GM04503 (cell line): ENCODE measurements around the gene JAK3.
"Not testable (repeated sequence)": the region's sequence is repeated elsewhere in the genome, so short reads cannot be mapped to it uniquely, and the experiment has no call there.

Experiments used
- DNase-seq: peaks from one replicate; pipeline ENCODE4 v3.0.0-alpha.2; 2012; ENCODE audit warnings: low read depth

The JAK3 gene

DNA sequence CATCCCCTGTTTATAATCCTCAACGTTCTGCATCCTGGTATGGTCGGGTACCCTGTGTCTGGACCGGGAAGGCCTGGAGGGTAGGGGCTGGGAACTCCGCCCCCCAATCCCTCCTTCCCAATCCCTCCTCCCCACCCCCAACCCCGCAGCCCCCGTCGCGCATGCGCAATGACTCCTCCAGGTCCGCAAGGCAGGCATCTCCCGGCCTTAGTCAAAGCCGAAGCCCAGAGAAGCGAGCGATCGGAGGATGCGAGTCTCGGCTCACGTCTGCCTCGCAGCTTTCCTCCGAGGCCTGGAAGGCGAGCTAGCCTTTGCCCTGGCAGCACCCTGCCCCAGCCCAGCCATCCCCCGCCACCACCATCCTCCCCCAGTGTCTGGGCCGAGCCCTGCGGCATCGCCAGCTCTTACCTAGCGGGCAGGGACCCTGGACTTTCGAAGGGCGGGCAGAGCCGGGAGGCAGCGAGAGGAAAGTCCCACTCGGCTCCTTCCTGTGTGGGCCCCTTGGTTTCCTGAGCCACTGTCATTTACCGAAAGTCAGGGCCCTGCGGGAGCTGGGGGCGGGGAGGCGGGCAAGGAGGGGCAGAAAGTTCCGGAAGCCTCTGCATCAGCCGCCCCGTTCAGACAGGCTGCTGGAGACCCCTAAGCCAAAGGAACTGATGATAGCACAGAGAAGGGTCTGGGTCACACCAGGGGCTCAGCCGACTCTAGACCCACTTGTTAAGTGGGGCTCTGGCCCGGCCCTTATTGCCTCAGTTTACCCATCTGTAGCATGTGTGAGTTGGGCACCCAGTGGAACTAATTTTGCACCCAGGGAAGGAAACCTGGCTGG is at the start of gene JAK3:
Gene JAK3, minus strand, starts transcription at position 445 of the 829 bp plus-strand sequence. CDS start 3,565 bp downstream, outside the sequence.
- DNase-seq = no peak

DNA sequence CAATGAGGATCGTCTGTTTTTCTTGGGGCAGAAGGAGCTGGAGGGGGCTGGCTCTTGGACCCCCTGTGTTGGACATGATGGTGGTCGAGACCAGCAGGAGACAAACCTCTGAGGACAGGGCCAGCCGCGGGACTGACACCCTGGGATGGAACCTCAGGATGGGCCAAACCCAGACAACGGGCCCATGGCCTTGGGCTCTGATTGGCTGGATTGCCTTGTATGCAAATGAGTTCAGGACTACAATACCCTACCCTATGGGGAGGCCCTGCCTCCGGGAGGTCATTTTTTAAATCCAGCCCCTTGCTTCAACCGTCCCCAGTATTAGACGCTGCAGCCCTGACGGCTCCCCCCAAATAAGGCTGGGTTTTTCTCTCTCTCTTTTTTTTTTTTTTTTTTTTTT is 46.0 kb upstream of the JAK3 start:
- no peak for DNase-seq

DNA sequence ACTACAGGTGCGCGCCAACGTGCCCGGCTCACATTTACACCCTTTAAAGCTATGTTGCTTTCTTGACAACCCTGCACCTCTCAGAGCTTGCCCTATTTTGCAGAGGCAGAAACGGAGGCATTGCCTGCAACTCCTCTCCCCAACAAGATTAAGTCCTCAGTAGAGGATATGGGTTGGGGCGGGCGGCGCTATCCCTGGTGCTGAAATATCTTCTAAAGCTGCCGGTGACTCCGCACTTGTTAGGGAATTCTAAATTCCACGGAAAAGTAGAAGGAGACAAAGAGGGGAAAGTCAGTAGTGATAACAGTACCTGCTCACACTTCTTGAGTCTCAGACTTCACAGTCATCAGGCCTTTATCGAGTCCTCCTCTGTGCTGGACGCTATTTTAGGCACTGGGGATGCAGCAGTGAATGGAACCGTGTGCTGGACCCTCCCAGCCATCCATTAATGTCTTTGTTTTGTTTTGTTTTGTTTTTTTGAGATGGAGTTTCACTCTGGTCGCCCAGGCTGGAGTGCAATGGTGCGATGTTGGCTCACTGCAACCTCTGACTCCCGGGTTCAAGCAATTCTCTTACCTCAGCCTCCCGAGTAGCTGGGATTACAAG is 41.9 kb upstream of the JAK3 start:
- DNase-seq = no peak

DNA sequence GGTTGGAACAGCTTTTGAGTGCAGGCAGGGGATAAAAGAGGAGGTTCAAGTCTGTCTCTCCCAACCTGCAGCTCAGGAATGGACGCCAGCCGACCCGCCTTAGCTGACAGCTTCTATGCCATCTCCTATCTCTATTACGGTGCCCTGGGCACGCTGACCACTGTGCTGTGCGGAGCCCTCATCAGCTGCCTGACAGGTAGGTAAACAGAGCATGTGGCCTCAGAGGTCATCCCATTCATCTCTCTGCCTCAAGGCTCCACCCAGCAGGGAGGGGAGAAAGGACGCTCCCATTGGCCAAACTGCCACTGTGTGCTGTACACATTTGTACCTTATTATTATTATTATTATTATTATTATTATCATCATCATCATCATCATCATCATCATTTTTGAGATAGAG is 40.5 kb upstream of the JAK3 start:
- no peak for DNase-seq

DNA sequence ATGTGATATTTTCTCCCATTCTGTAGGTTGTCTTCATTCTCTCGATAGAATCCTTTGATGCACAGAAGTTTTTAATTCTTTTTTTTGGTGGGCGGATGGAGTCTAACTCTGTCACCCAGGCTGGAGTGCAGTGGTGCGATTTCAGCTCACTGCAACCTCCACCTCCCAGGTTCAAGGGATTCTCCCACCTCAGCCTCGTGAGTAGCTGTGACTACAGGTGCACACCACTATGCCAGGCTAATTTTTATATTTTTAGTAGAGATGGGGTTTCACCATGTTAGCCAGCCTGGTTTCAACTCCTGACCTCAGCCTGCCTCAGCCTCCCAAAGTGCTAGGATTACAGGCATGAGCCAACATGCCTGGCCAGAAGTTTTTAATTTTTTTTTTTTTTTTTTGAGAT is 39.4 kb upstream of the JAK3 start:
- DNase-seq = not testable (repeated sequence)

DNA sequence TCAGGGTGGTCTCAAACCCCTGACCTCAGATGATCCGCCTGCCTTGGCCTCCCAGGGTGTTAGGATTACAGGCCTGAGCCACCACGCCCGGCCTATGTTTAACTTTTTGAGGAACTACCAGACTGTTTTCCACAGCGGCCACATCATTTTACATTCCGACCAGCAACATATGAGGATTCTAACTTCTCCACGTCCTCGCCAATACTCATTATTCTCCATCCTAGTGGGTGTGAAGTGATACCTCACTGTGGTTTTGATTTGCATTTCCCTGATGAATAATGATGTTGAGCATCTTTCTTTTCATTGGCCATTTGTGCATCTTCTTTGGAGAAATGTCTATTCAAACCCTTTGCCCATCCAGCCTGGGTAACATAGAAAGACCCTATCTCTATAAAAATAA is 38.7 kb upstream of the JAK3 start:
- no peak for DNase-seq

DNA sequence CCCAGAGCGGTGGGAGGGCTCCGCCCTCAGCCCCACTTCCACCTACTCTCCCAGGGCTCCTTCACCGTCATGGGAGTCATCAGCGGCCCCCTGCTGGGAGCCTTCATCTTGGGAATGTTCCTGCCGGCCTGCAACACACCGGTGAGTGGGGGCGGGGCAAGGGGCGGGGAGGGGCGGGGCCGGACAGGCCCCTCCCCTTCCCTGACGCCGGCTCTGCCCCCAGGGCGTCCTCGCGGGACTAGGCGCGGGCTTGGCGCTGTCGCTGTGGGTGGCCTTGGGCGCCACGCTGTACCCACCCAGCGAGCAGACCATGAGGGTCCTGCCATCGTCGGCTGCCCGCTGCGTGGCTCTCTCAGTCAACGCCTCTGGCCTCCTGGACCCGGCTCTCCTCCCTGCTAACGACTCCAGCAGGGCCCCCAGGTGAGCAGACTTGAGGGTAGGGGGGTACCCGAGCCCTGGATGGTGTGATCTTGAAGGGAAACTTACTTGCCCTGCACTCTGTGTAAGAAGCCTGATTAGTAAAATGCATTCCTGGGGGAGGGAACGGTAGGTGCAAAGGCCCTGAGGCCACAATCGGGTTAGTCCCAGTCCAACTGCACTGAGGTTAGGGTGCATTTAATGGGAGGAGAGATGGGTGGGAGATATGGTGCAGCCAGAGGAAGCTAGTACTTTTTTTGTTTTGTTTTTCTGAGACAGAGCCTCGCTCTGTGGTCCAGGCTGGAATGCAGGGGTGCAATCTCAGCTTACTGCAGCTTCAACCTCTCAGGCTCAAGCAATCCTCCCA is 36.0 kb upstream of the JAK3 start:
- DNase-seq = no peak

DNA sequence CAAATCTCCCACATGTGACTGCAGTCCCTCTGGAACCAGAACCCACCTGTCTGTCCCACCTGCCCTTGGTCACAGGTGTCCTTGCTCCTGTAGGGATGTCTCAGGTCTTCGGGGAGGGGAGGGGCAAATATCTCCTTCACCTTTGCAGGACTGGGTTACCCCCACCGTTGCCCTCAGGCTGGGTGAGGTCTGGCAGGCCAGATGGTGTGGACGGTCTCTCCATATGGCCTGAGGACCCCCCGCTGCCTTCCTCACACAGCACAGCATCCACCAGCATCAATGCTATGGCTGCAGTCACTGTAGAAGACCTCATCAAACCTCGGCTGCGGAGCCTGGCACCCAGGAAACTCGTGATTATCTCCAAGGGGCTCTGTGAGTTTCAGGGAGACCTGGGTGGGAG is 33.9 kb upstream of the JAK3 start:
- no peak for DNase-seq

DNA sequence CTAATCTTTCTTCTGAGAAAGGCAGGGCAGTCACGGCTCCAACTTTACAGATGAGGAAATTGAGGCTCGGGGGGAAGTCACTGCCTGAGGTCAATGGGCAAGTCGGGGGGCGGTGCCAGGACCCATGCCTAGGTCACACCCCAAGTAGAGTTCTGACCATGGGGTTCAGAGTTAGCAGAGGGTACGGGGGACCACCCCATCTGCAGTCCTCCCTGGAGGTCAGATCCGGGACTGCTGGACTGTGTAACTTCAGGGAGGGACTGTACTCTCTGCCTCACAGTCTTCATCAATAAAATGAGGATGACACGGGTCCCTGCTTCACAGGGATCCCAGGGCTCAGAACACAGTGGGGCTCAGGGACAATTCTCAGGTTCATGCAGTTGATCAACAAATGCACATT is 31.7 kb upstream of the JAK3 start:
- DNase-seq = no peak

DNA sequence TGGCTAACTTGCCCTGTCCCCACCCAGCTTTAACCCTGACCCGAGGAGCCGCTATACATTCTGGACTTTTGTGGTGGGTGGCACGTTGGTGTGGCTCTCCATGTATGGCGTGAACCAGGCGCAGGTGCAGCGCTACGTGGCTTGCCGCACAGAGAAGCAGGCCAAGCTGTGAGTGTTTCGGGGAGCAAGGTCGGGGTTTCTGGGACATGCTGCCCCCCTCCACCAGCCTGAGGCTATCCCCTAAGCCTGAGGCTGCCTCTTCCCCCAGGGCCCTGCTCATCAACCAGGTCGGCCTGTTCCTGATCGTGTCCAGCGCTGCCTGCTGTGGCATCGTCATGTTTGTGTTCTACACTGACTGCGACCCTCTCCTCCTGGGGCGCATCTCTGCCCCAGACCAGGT is 29.9 kb upstream of the JAK3 start:
- no peak for DNase-seq

DNA sequence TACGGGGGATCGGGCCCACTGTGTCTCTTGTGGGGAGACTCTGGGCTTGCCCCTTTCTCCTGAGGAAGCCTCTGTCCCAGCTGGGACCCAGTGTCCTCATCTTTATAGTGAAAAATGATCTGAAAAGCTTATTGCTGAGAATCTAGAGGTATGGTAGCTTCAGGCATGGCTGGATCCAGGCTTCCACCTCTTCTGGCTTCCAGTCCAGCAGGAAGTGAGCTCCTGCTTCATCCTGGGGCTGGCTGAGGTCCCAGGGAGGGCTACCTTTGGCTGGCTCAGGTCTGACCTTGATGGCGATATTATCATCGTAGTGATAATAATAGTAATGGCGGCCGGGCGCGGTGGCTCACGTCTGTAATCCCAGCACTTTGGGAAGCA is 27.0 kb upstream of the JAK3 start:
- DNase-seq = no peak

DNA sequence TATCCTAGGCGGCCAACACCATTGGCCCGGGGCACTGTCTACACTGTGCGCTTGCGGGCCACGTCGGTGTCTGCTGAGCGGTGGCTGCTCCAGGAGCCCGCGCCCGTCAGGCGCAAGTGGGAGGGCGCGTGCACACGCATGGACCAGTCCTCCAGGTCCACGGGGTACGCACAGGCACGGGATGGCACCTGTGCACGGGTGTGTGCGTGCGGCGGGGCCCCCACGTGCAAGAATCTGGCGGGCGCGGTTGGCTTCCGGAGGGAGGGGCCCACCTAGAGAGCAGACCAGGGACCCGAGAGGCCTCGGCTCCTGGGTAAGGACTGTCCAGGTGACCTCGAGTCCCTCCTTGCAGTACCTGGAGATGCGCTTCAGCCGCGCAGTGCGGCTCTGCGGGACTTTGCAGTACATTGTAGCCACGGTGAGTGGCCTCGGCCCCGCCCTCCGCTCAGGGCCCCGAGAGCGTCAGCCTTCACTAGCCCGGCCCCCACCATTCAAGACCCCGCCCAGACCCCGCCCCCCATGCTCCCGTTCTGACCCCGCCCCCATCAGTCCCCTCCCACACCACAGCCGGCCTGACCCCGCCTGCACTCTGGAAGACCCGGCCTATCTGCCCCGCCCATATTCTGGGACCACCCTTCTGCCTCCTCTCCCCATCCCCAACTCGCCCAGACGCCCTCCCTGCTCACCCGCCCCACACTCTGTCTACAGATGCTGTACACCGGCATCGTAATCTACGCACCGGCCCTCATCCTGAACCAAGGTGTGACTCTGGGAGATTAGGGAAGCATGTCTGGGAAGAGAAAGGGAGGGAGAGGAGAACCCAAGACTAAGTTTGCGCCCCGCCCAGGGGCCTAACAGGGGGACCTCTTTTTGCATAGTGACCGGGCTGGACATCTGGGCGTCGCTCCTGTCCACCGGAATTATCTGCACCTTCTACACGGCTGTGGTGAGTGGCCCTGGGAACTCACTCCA is 26.3 kb upstream of the JAK3 start:
- no peak for DNase-seq

DNA sequence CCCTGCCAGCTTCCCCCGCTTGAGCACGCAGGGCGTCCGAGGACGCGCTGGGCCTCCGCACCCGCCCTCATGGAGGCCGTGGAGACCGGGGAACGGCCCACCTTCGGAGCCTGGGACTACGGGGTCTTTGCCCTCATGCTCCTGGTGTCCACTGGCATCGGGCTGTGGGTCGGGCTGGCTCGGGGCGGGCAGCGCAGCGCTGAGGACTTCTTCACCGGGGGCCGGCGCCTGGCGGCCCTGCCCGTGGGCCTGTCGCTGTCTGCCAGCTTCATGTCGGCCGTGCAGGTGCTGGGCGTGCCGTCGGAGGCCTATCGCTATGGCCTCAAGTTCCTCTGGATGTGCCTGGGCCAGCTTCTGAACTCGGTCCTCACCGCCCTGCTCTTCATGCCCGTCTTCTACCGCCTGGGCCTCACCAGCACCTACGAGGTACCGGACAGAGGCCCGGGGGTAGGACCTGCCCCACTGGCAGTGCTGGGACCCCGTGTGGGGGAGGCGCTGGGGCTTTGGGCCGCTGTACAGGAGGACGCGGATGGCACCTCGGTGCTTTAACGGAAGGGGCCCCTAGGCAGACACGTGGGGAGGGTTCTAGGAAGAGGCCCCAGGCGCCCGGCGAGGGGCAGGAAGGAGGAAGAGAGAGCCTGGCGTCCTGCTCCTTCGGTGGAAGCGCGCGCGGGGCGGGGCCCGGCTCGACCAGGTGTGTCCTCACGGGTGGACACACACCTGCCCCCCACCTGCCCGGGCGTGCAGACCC is 24.6 kb upstream of the JAK3 start:
- DNase-seq = no peak

DNA sequence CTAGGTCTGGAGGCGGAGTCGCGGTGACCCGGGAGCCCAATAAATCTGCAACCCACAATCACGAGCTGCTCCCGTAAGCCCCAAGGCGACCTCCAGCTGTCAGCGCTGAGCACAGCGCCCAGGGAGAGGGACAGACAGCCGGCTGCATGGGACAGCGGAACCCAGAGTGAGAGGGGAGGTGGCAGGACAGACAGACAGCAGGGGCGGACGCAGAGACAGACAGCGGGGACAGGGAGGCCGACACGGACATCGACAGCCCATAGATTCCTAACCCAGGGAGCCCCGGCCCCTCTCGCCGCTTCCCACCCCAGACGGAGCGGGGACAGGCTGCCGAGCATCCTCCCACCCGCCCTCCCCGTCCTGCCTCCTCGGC is 24.1 kb upstream of the JAK3 start, which contains the start of gene SLC5A5:
Gene SLC5A5, plus strand, starts transcription at position 68 of the 373 bp plus-strand sequence. CDS start 375 bp downstream, outside the sequence.
- no peak for DNase-seq

DNA sequence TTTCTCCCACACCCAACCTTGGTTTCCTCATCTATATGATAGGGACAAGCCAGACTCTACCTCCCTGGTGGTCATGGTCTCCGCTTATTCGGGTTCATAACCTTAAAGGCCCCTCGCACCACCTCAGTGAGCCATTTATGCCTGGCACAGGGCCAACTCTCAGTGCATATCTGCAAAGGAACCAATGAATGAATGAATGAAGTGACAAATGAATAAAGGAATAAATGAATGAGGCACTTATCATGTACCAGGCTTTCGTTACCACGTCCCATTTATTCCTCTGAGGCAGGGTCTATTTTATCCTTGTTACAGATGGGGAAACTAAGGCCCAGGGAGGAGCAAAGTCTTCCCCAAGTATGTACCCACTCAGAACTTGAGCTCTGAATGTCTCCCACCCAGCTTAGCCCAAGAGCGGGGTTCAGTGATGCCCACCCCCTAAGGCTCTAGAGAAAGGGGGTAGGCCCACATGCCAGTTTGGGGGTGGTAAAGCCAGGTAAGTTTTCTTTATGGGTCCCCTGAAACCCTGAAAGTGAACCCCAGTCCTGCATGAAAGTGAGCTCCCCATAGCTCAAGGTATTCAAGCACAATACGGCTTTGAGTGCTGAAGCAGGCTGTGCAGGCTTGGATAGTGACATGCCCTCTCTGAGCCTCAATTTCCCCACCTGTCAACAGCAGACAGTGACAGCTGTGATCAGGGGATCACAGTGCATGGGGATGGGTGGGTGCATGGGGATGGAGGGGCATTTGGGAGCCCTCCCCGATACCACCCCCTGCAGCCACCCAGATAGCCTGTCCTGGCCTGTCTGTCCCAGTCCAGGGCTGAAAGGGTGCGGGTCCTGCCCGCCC is 23.5 kb upstream of the JAK3 start:
- no peak for DNase-seq

DNA sequence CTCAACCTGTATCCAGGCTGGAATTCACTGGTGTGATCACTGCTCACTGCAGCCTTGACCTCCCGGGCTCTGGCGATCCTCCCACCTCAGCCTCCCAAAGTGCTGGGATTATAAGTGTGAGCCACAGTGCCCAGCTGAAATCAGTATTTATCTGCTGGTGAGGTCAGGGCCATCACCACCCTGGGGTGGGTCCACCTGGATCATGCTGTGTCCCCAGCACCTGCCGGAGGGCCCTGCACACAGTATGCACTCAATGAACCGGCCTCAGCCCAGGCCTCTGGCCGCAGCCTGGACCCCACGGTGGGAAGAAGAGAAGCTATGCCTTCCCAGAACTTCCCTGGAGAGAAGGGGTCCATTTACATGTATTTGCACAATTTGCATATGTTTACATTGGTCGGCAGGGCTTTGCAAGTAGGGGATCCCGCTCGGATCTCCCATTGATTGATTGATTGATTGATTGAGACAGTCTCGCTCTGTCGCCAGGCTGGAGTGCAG is 21.4 kb upstream of the JAK3 start:
- DNase-seq = no peak

DNA sequence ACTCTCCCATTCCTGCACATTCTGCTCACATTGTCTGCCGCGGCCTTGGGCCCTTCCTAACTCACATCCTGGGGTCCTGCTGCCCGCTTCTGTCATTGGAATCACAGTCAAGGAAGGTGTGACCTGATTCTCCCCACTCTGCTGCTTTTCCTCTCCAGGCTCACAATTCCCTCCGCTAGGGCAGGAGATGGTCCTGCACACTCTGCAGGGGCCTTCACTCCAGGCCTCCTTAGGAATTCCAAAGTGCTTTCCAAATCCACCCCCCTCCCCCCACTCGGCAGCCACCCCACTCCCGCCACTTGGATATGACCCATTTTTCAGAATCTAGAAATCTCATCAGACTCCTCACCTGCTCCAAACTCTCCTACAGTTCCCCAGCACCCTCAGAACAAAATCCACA is 20.9 kb upstream of the JAK3 start:
- no peak for DNase-seq

DNA sequence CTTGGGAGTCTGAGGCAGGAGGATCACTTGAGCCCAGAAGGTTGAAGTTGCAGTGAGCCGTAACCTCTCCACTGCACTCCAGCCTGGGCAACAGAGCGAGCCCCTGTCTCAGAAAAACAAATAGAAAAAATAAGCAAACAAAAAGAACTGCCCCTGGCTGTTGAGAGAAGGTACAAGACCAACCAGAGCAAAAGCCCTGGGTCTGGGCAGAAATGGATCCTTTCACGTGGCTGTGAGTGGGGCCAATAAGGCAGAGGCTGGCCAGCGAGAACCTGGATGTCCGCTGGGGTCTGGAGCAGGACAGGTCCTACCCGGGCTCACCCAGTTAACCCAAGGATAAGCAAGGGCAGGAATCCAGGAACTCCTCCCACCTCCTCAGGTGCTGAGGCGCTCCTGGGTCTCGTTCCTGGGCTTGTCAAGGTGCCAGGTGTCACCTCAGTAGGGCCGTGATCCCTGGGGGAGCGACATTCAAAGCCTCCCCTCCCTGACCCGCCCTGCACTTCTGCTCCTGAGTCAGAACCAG is 19.2 kb upstream of the JAK3 start:
- DNase-seq = no peak

DNA sequence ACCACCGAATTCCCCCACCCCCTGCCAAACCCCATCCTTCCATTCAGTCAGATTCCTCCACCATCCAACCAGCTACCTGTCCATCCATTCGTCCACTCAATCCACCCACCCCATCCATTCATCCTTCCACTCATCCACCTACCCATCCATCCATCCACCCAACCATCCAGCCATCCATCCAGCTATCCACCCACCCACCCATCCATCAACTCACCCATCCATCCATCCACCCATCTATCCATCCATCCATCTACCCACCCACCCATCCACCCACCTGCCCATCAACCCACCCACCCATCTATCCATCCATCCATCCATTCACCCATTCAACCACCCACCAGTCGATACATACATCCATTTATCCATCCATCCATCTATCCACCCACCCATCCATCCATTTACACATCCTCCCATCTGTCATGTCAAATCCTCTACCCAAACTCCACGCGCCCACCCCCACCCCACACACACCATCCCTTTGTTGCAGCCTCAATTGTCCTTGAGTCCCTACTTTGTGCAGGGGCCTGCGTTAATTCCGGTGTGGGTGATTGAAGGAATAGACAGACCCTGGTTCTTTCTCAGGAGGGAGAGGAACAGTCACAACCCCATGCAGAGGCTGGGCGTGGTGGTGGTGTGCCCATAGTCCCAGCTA is 18.7 kb upstream of the JAK3 start:
- no peak for DNase-seq
